Lower leg skin (tissue), 3 donors: ENCODE measurements around the gene ART3.

Source experiments
- POLR2A ChIP-seq, 2 donors: fragments of 450-650 bp; IDR thresholded peaks; one replicate each; pipeline ENCODE4 v1.6.1; 2016 to 2017; ENCODE audit warnings: antibody characterized with exemption in 2 of 2, mild to moderate bottlenecking in 1 of 2, moderate library complexity in 1 of 2
- TF ChIP-seq, protein P1 (sequence below), 3 donors: fragments of 450-650 bp; IDR thresholded peaks; one replicate each; pipeline ENCODE4 v1.5.1; 2016; ENCODE audit warnings: antibody characterized with exemption in 3 of 3, mild to moderate bottlenecking in 3 of 3, moderate library complexity in 2 of 3

DNA sequence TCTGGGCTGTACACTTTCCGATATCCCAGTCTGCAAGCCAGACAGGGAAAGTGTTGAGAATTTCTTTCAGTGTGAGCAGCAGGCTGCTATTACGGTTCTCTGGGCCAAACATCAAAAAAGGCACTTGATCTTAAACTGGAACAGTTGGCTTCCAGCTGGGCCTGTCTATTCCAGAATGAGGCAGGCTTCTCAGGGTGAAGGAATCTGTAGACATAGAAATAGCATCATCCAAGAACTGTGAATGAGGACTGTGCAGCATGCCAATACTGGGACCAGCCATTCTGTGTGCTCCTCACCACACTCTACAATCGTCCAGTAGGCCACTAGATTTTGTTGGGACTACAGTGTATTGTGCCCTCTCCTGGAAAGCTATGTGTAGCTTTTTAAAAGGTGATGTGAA, 31.1 kb downstream of the ART3 start:
- TF ChIP-seq, protein P1, sequence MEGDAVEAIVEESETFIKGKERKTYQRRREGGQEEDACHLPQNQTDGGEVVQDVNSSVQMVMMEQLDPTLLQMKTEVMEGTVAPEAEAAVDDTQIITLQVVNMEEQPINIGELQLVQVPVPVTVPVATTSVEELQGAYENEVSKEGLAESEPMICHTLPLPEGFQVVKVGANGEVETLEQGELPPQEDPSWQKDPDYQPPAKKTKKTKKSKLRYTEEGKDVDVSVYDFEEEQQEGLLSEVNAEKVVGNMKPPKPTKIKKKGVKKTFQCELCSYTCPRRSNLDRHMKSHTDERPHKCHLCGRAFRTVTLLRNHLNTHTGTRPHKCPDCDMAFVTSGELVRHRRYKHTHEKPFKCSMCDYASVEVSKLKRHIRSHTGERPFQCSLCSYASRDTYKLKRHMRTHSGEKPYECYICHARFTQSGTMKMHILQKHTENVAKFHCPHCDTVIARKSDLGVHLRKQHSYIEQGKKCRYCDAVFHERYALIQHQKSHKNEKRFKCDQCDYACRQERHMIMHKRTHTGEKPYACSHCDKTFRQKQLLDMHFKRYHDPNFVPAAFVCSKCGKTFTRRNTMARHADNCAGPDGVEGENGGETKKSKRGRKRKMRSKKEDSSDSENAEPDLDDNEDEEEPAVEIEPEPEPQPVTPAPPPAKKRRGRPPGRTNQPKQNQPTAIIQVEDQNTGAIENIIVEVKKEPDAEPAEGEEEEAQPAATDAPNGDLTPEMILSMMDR (IDR thresholded peaks at IDR 0.05): no peak
- TF ChIP-seq POLR2A (IDR thresholded peaks at IDR 0.05): no peak
